Stimulated activated naive CD4-positive, alpha-beta T cell (primary cell): ENCODE data around the gene ARID4A.
A peak's percentile ranks its signal among the peaks of the same experiment; 100 is the strongest.
"Not testable (repeated sequence)": the region's sequence is repeated elsewhere in the genome, so short reads cannot be mapped to it uniquely, and the experiment has no call there.

Experiments used
- DNase-seq, 6 experiments: peaks; one replicate each; lab custom pipeline; 2025; lab: John Stamatoyannopoulos, UW

ARID4A gene

GRCh38 chr14:58298477-58299400, at the start of gene ARID4A:
ARID4A (plus strand) TSS chr14:58298555; CDS start chr14:58299855, 1,300 bp downstream.
- DNase-seq, result peak in 5 of 6 experiments; percentile 28 to 80 (median 48)

- DNase-seq, result no peak
Observed at GRCh38 chr14:58249611-58250010, 48.7 kb upstream of the ARID4A start.

GRCh38 chr14:58258156-58258555, 40.2 kb upstream of the ARID4A start:
- no peak for DNase-seq

- not testable (repeated sequence) for DNase-seq
Observed at GRCh38 chr14:58262005-58262404, 36.4 kb upstream of the ARID4A start.

- DNase-seq, result no peak
Observed at GRCh38 chr14:58265401-58265800, 33.0 kb upstream of the ARID4A start.

- DNase-seq, result no peak
Observed at GRCh38 chr14:58270628-58271027, 27.7 kb upstream of the ARID4A start.

- no peak for DNase-seq
Observed at GRCh38 chr14:58272588-58273372, 25.6 kb upstream of the ARID4A start.

- DNase-seq, result no peak
Observed at GRCh38 chr14:58274881-58275280, 23.5 kb upstream of the ARID4A start.

- DNase-seq, result no peak
Observed at GRCh38 chr14:58275527-58276190, 22.7 kb upstream of the ARID4A start.

- DNase-seq, result no peak
Observed at GRCh38 chr14:58276208-58276607, 22.1 kb upstream of the ARID4A start.

- no peak for DNase-seq
Observed at GRCh38 chr14:58278177-58278576, 20.2 kb upstream of the ARID4A start.

- peak in 5 of 6 experiments; percentile 10 to 59 (median 38) for DNase-seq
Observed at GRCh38 chr14:58280954-58281787, 17.2 kb upstream of the ARID4A start.

- no peak for DNase-seq
Observed at GRCh38 chr14:58281969-58282368, 16.4 kb upstream of the ARID4A start.

- DNase-seq, result no peak
Observed at GRCh38 chr14:58282925-58283593, 15.3 kb upstream of the ARID4A start.

- no peak for DNase-seq
Observed at GRCh38 chr14:58283730-58284129, 14.6 kb upstream of the ARID4A start.

GRCh38 chr14:58285132-58285531, 13.2 kb upstream of the ARID4A start:
- DNase-seq, result no peak

- no peak for DNase-seq
Observed at GRCh38 chr14:58287607-58288042, 10.7 kb upstream of the ARID4A start.

GRCh38 chr14:58288106-58288792, 10.1 kb upstream of the ARID4A start:
- DNase-seq, result no peak

- DNase-seq, result no peak
Observed at GRCh38 chr14:58291646-58292045, 6.7 kb upstream of the ARID4A start.

- DNase-seq, result no peak
Observed at GRCh38 chr14:58292187-58292586, 6.2 kb upstream of the ARID4A start.
